WTC11 (cell line): ENCODE data around the gene IKBIP. TPM values are rescaled to one million over a fixed set of nuclear protein-coding genes. Genes with fewer than 3 reads are reported as not detected.

Source experiments
- ATAC-seq: fragments of 200-7000 bp; cut with Tn5 transposase; 2 replicates; pipeline ENCODE4 v1.10.0; 2021; ENCODE audit warnings: mild to moderate bottlenecking, moderate library complexity
- Bru-seq: library from RNA; stranded (reverse); fragments of 400-500 nt; gene quantifications from one replicate; lab custom pipeline; 2021; lab: Mats Ljungman, UMichigan
- CTCF ChIA-PET: fragments of 300-600 bp; sonication (Branson Sonifier 250); formaldehyde crosslinking; loops from one replicate; lab custom pipeline; 2021; ENCODE audit warnings: antibody characterized with exemption; lab: Charles Lee
- POLR2A ChIA-PET: fragments of 350-600 bp; sonication (Branson Sonifier 250); formaldehyde crosslinking; loops from one replicate; lab custom pipeline; 2021; ENCODE audit warnings: antibody characterized with exemption; lab: Charles Lee
- DNase-seq: peaks from one replicate; pipeline ENCODE4 v3.0.0; 2021; ENCODE audit warnings: low spot score
- H3K27ac Mint-ChIP-seq: 2 replicates; pipeline ENCODE4 v1.8.0; 2021; ENCODE audit warnings: mixed read lengths
- H3K27me3 Mint-ChIP-seq: 2 replicates; pipeline ENCODE4 v1.8.0; 2021; ENCODE audit warnings: low read depth, mild to moderate bottlenecking, moderate library complexity, mixed read lengths
- H3K36me3 Mint-ChIP-seq: 2 replicates; pipeline ENCODE4 v1.8.0; 2021; ENCODE audit warnings: mixed read lengths
- H3K4me1 Mint-ChIP-seq: 2 replicates; pipeline ENCODE4 v1.8.0; 2022; ENCODE audit warnings: mixed read lengths
- H3K4me3 Mint-ChIP-seq: 2 replicates; pipeline ENCODE4 v1.8.0; 2021; ENCODE audit warnings: mild to moderate bottlenecking, moderate library complexity, mixed read lengths
- H3K9me3 Mint-ChIP-seq: 2 replicates; pipeline ENCODE4 v1.8.0; 2021; ENCODE audit warnings: mixed read lengths
- AFF4 ChIP-seq: sonication (generic); formaldehyde crosslinking; IDR thresholded peaks from 2 replicates; pipeline ENCODE4 v1.8.1; 2023; ENCODE audit warnings: mild to moderate bottlenecking, missing genetic modification reagents, borderline replicate concordance
- ATF3 ChIP-seq: sonication (generic); formaldehyde crosslinking; conservative IDR thresholded peaks from 2 replicates; pipeline ENCODE4 v1.8.1; 2022; ENCODE audit warnings: mild to moderate bottlenecking, missing genetic modification reagents
- CTCF ChIP-seq: fragments of 200-600 bp; IDR thresholded peaks from 2 replicates; pipeline ENCODE4 v1.8.0; 2022; ENCODE audit warnings: antibody characterized with exemption
- E2F4 ChIP-seq: sonication (generic); formaldehyde crosslinking; IDR thresholded peaks from 2 replicates; pipeline ENCODE4 v1.8.1; 2022; ENCODE audit warnings: low read depth, mild to moderate bottlenecking, moderate library complexity, missing genetic modification reagents, borderline replicate concordance
- E2F5 ChIP-seq: sonication (generic); formaldehyde crosslinking; IDR thresholded peaks from 2 replicates; pipeline ENCODE4 v1.8.1; 2022; ENCODE audit warnings: mild to moderate bottlenecking, moderate library complexity, missing genetic modification reagents
- HMGXB4 ChIP-seq: sonication (generic); formaldehyde crosslinking; IDR thresholded peaks from 2 replicates; pipeline ENCODE4 v1.8.1; 2023; ENCODE audit warnings: mild to moderate bottlenecking, moderate library complexity, missing genetic modification reagents
- MAX ChIP-seq: sonication (generic); formaldehyde crosslinking; IDR thresholded peaks from 2 replicates; pipeline ENCODE4 v1.8.0; 2022; ENCODE audit warnings: mild to moderate bottlenecking, missing genetic modification reagents
- NFATC4 ChIP-seq: fragments of 250-450 bp; sonication (Bioruptor Pico); IDR thresholded peaks from 2 replicates; pipeline ENCODE4 v1.9.0; 2021; ENCODE audit warnings: mild to moderate bottlenecking
- PRDM15 ChIP-seq: sonication (generic); formaldehyde crosslinking; IDR thresholded peaks from 2 replicates; pipeline ENCODE4 v1.8.0; 2022; ENCODE audit warnings: missing genetic modification reagents
- SP1 ChIP-seq: sonication (generic); formaldehyde crosslinking; conservative IDR thresholded peaks from 2 replicates; pipeline ENCODE4 v1.8.1; 2022; ENCODE audit warnings: missing genetic modification reagents
- TEAD1 ChIP-seq: sonication (generic); formaldehyde crosslinking; IDR thresholded peaks from 2 replicates; pipeline ENCODE4 v1.8.0; 2022; ENCODE audit warnings: mild to moderate bottlenecking, missing genetic modification reagents
- USF1 ChIP-seq: sonication (generic); formaldehyde crosslinking; IDR thresholded peaks from 2 replicates; pipeline ENCODE4 v1.8.0; 2022; ENCODE audit warnings: mild to moderate bottlenecking, missing genetic modification reagents
- ZBTB43 ChIP-seq: sonication (generic); formaldehyde crosslinking; IDR thresholded peaks from 2 replicates; pipeline ENCODE4 v1.8.1; 2023; ENCODE audit warnings: mild to moderate bottlenecking, missing genetic modification reagents
- ZNF232 ChIP-seq: sonication (generic); formaldehyde crosslinking; IDR thresholded peaks from 2 replicates; pipeline ENCODE4 v1.8.0; 2022; ENCODE audit warnings: mild to moderate bottlenecking, missing genetic modification reagents
- ZNF423 ChIP-seq: fragments of 250-450 bp; sonication (Bioruptor Pico); IDR thresholded peaks from 2 replicates; pipeline ENCODE4 v2.1.2; 2022; ENCODE audit warnings: mild to moderate bottlenecking, moderate library complexity
- long read RNA-seq, 3 experiments: library from RNA in 1 of 3; library from capped mRNA in 1 of 3; library from polyadenylated mRNA in 1 of 3; unstranded in 2 of 3; stranded (forward) in 1 of 3; transcript quantifications; one replicate each; pipeline ENCODE4 v2.0.0, GENCODE V29; 2021
- total RNA-seq: library from RNA; stranded (reverse); gene quantifications from 3 replicates; pipeline ENCODE4 v1.2.3, GENCODE V29; 2021

The IKBIP gene
- total RNA-seq (15.5 to 17.3 TPM (median 17.0 TPM) in 3 replicates), Bru-seq, nascent RNA (percentile 71 among the genes with signal in this experiment)
- long read RNA-seq, experiment 1, transcript IKBIP-201 (3 exons, 3,189 nt), result major isoform, 50 of 61 reads
- long read RNA-seq, experiment 1, partial matches to known transcripts, result 1 of 61 reads
- long read RNA-seq, experiment 1, other reads (novel, unspliced or antisense), result 4 of 61 reads
- long read RNA-seq, experiment 2, transcript IKBIP-203 (2 exons, 1,368 nt), result minor isoform, 6 of 40 reads
- long read RNA-seq, experiment 2, transcript IKBIP-201 (3 exons, 3,189 nt), result major isoform, 13 of 40 reads
- long read RNA-seq, experiment 2, transcript IKBIP-202 (3 exons, 1,645 nt), result minor isoform, 6 of 40 reads
- long read RNA-seq, experiment 2, partial matches to known transcripts, result 3 of 40 reads
- long read RNA-seq, experiment 2, other reads (novel, unspliced or antisense), result 12 of 40 reads
- long read RNA-seq, experiment 3, transcript IKBIP-202 (3 exons, 1,645 nt), result minor isoform, 7 of 45 reads
- long read RNA-seq, experiment 3, transcript IKBIP-201 (3 exons, 3,189 nt), result major isoform, 28 of 45 reads
- long read RNA-seq, experiment 3, partial matches to known transcripts, result 2 of 45 reads
- long read RNA-seq, experiment 3, other reads (novel, unspliced or antisense), result 4 of 45 reads

GRCh38 chr12:98644712-98645571 lies at the start of gene IKBIP, which contains the start of gene APAF1:
Gene IKBIP, minus strand, starts transcription at chr12:98644788. Its CDS starts 87 bp downstream, at chr12:98644701.
Gene APAF1, plus strand, starts transcription at chr12:98645290. Its CDS starts 3,070 bp downstream, at chr12:98648360.
- H3K27me3 Mint-ChIP-seq, result no peaks in the 10 kb centered on the region; the same call in 1 of the 2 replicates
- peaks cover 16% of the 10 kb centered on the region for H3K4me1 Mint-ChIP-seq
- peak within 1 kb of the TSS; percentile 95 for H3K4me3 Mint-ChIP-seq
- ChIA-PET CTCF (interaction anchor here (0.9 to 1.9 kb wide), 4 partner anchors 52 to 418 kb away, joined by 3 to 8 read pairs (median 4); partner anchors contain the start of gene SLC25A3), POLR2A (interaction anchor here (1.6 kb wide), 1 partner anchor 52 kb away, joined by 8 read pairs; the partner anchor contains the start of gene SLC25A3)
- H3K36me3 Mint-ChIP-seq, result peaks cover 10% of the 10 kb centered on the region
- DNase-seq (peak; percentile 97), ATAC-seq (peak; percentile 87)
- peak within 1 kb of the TSS; percentile 96 for H3K27ac Mint-ChIP-seq
- H3K9me3 Mint-ChIP-seq, result no peaks in the 10 kb centered on the region
- no peak for TF ChIP-seq ZNF232 (CRISPR knock-in tag)
- TF ChIP-seq NFATC4 (CRISPR knock-in tag), result no peak
- no peak for TF ChIP-seq PRDM15 (CRISPR knock-in tag)
- TF ChIP-seq ZBTB43 (CRISPR knock-in tag), result 0 out of 2 replicates have a peak, but pooled peaks have one; percentile 21
- peak; percentile 82 for TF ChIP-seq SP1 (CRISPR knock-in tag)
- 0 out of 2 replicates have a peak, but pooled peaks have one; percentile 46 for TF ChIP-seq ZNF423 (CRISPR knock-in tag)
- TF ChIP-seq AFF4 (CRISPR knock-in tag), result 0 out of 2 replicates have a peak, but pooled peaks have one; percentile 24
- 0 out of 2 replicates have a peak, but pooled peaks have one; percentile 43 for TF ChIP-seq E2F4 (CRISPR knock-in tag)
- TF ChIP-seq HMGXB4 (CRISPR knock-in tag), result peak; percentile 63; the same call in 1 of the 2 replicates
- TF ChIP-seq E2F5 (CRISPR knock-in tag), result peak; percentile 7; the same call in 1 of the 2 replicates
- TF ChIP-seq USF1 (CRISPR knock-in tag), result no peak
- TF ChIP-seq ATF3 (CRISPR knock-in tag), result no peak
- TF ChIP-seq TEAD1 (CRISPR knock-in tag), result 0 out of 2 replicates have a peak, but pooled peaks have one; percentile 14
- no peak for TF ChIP-seq CTCF
- peak; percentile 34; the same call in 1 of the 2 replicates for TF ChIP-seq MAX (CRISPR knock-in tag)
